C4-2B (cell line): Measurements from ENCODE around the gene PLCB2.

ENCODE experiments used
- CTCF ChIP-seq: fragments of 450-650 bp; conservative IDR thresholded peaks from 2 replicates; pipeline ENCODE4 v1.5.1; 2017; ENCODE audit warnings: mild to moderate bottlenecking
- ZFX ChIP-seq: fragments of 450-650 bp; IDR thresholded peaks from 2 replicates; pipeline ENCODE4 v1.6.1; 2017

- TF ChIP-seq CTCF (no peak), ZFX (no peak)
Observed at GRCh38 chr15:40328176-40328575, 20.4 kb upstream of the PLCB2 start.
